Measurements from ENCODE around the gene FAM131A. TPM values are rescaled to one million over a fixed set of nuclear protein-coding genes. Genes with fewer than 3 reads are reported as not detected.

FAM131A gene
- total RNA-seq, 1 donor from 2014 or later: 30.2 TPM

GRCh38 chr3:184347321-184348056 lies 10.1 kb downstream of the FAM131A start:
- TF ChIP-seq CTCF (IDR thresholded peaks at IDR 0.05; ENCODE audit: borderline replicate concordance): no peak
- intact Hi-C loops (cut with micrococcal nuclease): no loop called here
- DNase-seq: no peak
- H3K27ac ChIP-seq (replicated peaks): no peak overlapping the region
- H3K9me3 ChIP-seq (replicated peaks): no peaks in the 10 kb centered on the region
- H3K4me1 ChIP-seq: peaks cover 16% of the 10 kb centered on the region
- peaks cover 34% of the 10 kb centered on the region for H3K36me3 ChIP-seq
- no peak overlapping the region for H3K4me3 ChIP-seq
- no peaks in the 10 kb centered on the region for H3K27me3 ChIP-seq (ENCODE audit: low read depth)

- Histone ChIP-seq H3K27me3 (ENCODE audit: low read depth) (no peaks in the 10 kb centered on the region), H3K9me3 (replicated peaks) (no peaks in the 10 kb centered on the region), H3K36me3 (peaks cover 31% of the 10 kb centered on the region), H3K4me1 (peaks cover 16% of the 10 kb centered on the region), H3K27ac (replicated peaks) (no peak overlapping the region), H3K4me3 (no peak overlapping the region)
- no peak for DNase-seq
- intact Hi-C loops (cut with micrococcal nuclease): no loop called here
- TF ChIP-seq CTCF (IDR thresholded peaks at IDR 0.05; ENCODE audit: borderline replicate concordance): no peak
Measured at GRCh38 chr3:184348057-184348382, 10.6 kb downstream of the FAM131A start.

GRCh38 chr3:184349563-184350470 lies 12.4 kb downstream of the FAM131A start:
- peaks cover 16% of the 10 kb centered on the region for H3K4me1 ChIP-seq
- H3K27ac ChIP-seq (replicated peaks): no peak overlapping the region
- H3K27me3 ChIP-seq (ENCODE audit: low read depth): no peaks in the 10 kb centered on the region
- no peak overlapping the region for H3K4me3 ChIP-seq
- DNase-seq: no peak
- TF ChIP-seq CTCF (IDR thresholded peaks at IDR 0.05; ENCODE audit: borderline replicate concordance): no peak
- peaks cover 13% of the 10 kb centered on the region for H3K36me3 ChIP-seq
- H3K9me3 ChIP-seq (replicated peaks): no peaks in the 10 kb centered on the region
- intact Hi-C loops (cut with micrococcal nuclease): no loop called here

GRCh38 chr3:184350618-184351017 lies 13.2 kb downstream of the FAM131A start:
- H3K9me3 ChIP-seq (replicated peaks): no peaks in the 10 kb centered on the region
- peaks cover 12% of the 10 kb centered on the region for H3K36me3 ChIP-seq
- no peak for TF ChIP-seq CTCF (IDR thresholded peaks at IDR 0.05; ENCODE audit: borderline replicate concordance)
- peaks cover 11% of the 10 kb centered on the region for H3K4me1 ChIP-seq
- no peaks in the 10 kb centered on the region for H3K27me3 ChIP-seq (ENCODE audit: low read depth)
- intact Hi-C loops (cut with micrococcal nuclease): no loop called here
- no peak overlapping the region for H3K4me3 ChIP-seq
- DNase-seq: no peak
- H3K27ac ChIP-seq (replicated peaks): no peak overlapping the region

- TF ChIP-seq CTCF (IDR thresholded peaks at IDR 0.05; ENCODE audit: borderline replicate concordance): no peak
- Histone ChIP-seq H3K9me3 (replicated peaks) (no peaks in the 10 kb centered on the region), H3K27ac (replicated peaks) (no peak overlapping the region), H3K4me1 (peaks cover 5% of the 10 kb centered on the region), H3K27me3 (ENCODE audit: low read depth) (no peaks in the 10 kb centered on the region), H3K4me3 (no peak overlapping the region), H3K36me3 (peaks cover 14% of the 10 kb centered on the region)
- intact Hi-C loops (cut with micrococcal nuclease): no loop called here
- DNase-seq: no peak
Measured at GRCh38 chr3:184351511-184352148, 14.2 kb downstream of the FAM131A start.
